HL-60 (cell line): ENCODE results near the gene RUNX2.

Experiments
- CTCF ChIP-seq: IDR thresholded peaks from one replicate; pipeline ENCODE4 v1.5.1; 2011; ENCODE audit warnings: low read length, control low read depth, inconsistent platforms; ENCODE audit not compliant: insufficient read depth
- POLR2AphosphoS5 ChIP-seq: IDR thresholded peaks from 2 replicates; pipeline ENCODE4 v1.6.1; 2012; ENCODE audit warnings: low read depth
- REST ChIP-seq: IDR thresholded peaks from 2 replicates; pipeline ENCODE4 v1.6.1; 2012; ENCODE audit warnings: low read depth; ENCODE audit not compliant: insufficient replicate concordance

GRCh38 chr6:45699663-45700062 is 371.5 kb downstream of the RUNX2 start:
- TF ChIP-seq CTCF, result no peak
- TF ChIP-seq REST, result no peak
- TF ChIP-seq POLR2AphosphoS5, result no peak
